Transverse colon (tissue), 3 donors: ENCODE measurements around the gene GNPAT.

Experiments used
- CTCF ChIP-seq, 5 experiments: fragments of 200-600 bp in 3 of 5; fragments of 450-650 bp in 2 of 5; sonication (generic) in 3 of 5; IDR thresholded peaks; 1 replicate in 2 of 5; 2 replicates in 3 of 5; pipeline ENCODE4 v1.5.1; 2016 to 2017; ENCODE audit warnings: antibody characterized with exemption in 5 of 5, inconsistent platforms in 3 of 5, mild to moderate bottlenecking in 2 of 5, moderate library complexity in 1 of 5
- POLR2A ChIP-seq: fragments of 450-650 bp; IDR thresholded peaks from one replicate; pipeline ENCODE4 v1.6.1; 2016; ENCODE audit warnings: antibody characterized with exemption, mild to moderate bottlenecking, moderate library complexity

DNA sequence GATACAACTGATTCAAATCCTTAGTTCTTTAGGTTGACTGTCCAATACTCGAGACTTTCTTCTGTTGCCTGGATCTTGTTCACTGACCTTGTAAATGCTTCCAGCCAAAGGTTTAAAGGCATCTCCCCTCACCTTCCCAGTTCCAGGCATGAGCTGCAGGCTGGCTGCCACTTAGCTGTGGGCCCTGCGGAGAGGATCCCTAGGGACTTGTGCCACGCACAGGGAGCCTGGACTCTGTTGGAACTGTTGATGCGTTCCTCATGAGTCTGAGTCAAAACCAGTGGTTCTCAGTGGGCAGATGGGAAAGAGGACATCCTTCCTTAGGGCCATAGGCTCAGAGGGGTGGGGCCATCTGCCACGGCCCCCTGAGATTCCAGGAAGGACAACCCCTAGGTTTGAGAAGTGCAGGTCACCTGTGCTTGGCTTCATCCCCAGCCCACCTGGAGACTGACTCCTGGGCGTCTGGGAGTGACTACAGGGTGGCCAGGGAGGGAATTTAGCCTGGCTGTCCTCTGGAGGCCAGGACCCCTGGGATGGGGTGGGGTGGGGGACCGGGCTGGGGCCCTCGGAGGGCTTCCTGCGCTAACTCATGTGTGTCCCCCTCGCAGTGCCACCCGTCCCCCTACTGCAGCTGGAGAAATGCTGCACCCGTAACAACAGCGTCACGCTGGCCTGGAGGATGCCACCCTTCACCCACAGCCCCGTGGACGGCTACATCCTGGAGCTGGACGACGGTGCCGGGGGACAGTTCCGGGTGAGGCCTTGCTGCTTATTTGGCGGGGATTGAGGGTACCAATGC lies 37.6 kb upstream of the GNPAT start:
- TF ChIP-seq CTCF (IDR thresholded peaks at IDR 0.05) (no peak), POLR2A (no peak)
